Activated T-cell treated with anti-CD3 and anti-CD28 coated beads, Interleukin-2, amount 50 U/mL, for 72 hours (primary cell): ENCODE data around the gene TIRAP. TPM values are rescaled to one million over a fixed set of nuclear protein-coding genes. Genes with fewer than 3 reads are reported as not detected.

Experiments
- ATAC-seq, 2 donors: fragments of 150-1000 bp; cut with Tn5 transposase; replicated peaks in 1 of 2; 2 replicates each; pipeline ENCODE4 v1.10.0; 2021; ENCODE audit warnings: moderate library complexity in 2 of 2, mild to moderate bottlenecking in 1 of 2
- DNase-seq, 2 donors: peaks; one replicate each; pipeline ENCODE4 v3.0.0; 2021 to 2022; ENCODE audit warnings: mixed read lengths in 1 of 2
- H3K27ac Mint-ChIP-seq: one replicate; pipeline ENCODE4 v1.8.0; 2022; ENCODE audit warnings: mild to moderate bottlenecking, moderate library complexity, mixed read lengths
- H3K27me3 Mint-ChIP-seq: one replicate; pipeline ENCODE4 v1.8.0; 2022; ENCODE audit warnings: low read depth, mixed read lengths
- H3K36me3 Mint-ChIP-seq, 2 donors: one replicate each; pipeline ENCODE4 v1.8.0; 2022; ENCODE audit warnings: mixed read lengths in 2 of 2, mild to moderate bottlenecking in 1 of 2; ENCODE audit not compliant: insufficient read depth in 2 of 2
- H3K4me1 Mint-ChIP-seq: one replicate; pipeline ENCODE4 v1.8.0; 2022; ENCODE audit warnings: low read depth, mixed read lengths
- H3K4me3 Mint-ChIP-seq, 2 donors: one replicate each; pipeline ENCODE4 v1.8.0; 2022; ENCODE audit warnings: mild to moderate bottlenecking in 2 of 2, mixed read lengths in 2 of 2, moderate library complexity in 2 of 2
- H3K9me3 Mint-ChIP-seq, 2 donors: one replicate each; pipeline ENCODE4 v1.8.0; 2022; ENCODE audit warnings: mixed read lengths in 2 of 2
- total RNA-seq, 2 donors: library from RNA; stranded (reverse); gene quantifications; one replicate each; pipeline ENCODE4 v1.2.3, GENCODE V29; 2022

TIRAP gene
- total RNA-seq, 2 donors from 2014 or later: 14.0 to 15.2 TPM

DNA sequence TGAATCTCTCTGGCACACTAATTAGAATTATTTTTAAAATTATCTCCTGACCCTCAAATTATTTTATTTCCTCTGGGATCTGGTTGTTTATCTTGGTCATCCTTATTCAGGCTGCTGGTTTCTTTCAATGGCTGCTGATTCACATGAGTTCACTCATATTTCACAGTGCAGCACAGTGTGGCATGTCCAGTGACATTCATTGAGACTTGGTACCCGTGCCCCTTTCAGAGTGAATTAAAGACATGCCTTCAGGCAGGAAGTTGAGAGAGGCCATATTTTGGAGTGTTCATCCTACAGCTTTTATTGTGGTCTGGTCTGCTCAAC is 34.5 kb downstream of the TIRAP start:
- H3K27me3 Mint-ChIP-seq: no peaks in the 10 kb centered on the region
- DNase-seq: no peak
- H3K4me3 Mint-ChIP-seq: peak overlapping the region; percentile 71 to 76
- no peak for ATAC-seq
- H3K27ac Mint-ChIP-seq: peak overlapping the region; percentile 69
- H3K36me3 Mint-ChIP-seq: peaks cover 8 to 19% of the 10 kb centered on the region in 2 donors
- H3K4me1 Mint-ChIP-seq: peaks cover 29% of the 10 kb centered on the region
- no peaks in the 10 kb centered on the region for H3K9me3 Mint-ChIP-seq

- Mint-ChIP-seq H3K36me3 (peaks cover 8 to 19% of the 10 kb centered on the region in 2 donors), H3K4me1 (peaks cover 29% of the 10 kb centered on the region), H3K27ac (peak overlapping the region; percentile 69), H3K4me3 (peak overlapping the region; percentile 71 to 76), H3K27me3 (no peaks in the 10 kb centered on the region), H3K9me3 (no peaks in the 10 kb centered on the region)
- peak; percentile 73 to 76 for ATAC-seq
- DNase-seq: peak; percentile 31 to 34
Measured at GRCh38 chr11:126317756-126318573, 35.1 kb downstream of the TIRAP start.

GRCh38 chr11:126318574-126319373 is 35.9 kb downstream of the TIRAP start:
- H3K36me3 Mint-ChIP-seq: peaks cover 8 to 18% of the 10 kb centered on the region in 2 donors
- H3K9me3 Mint-ChIP-seq: no peaks in the 10 kb centered on the region
- H3K4me1 Mint-ChIP-seq: peaks cover 29% of the 10 kb centered on the region
- ATAC-seq (peak; percentile 85 to 86), DNase-seq (peak; percentile 36 to 43)
- H3K27ac Mint-ChIP-seq: peak overlapping the region; percentile 69
- H3K27me3 Mint-ChIP-seq: no peaks in the 10 kb centered on the region
- H3K4me3 Mint-ChIP-seq: peak overlapping the region; percentile 71 to 76

DNA sequence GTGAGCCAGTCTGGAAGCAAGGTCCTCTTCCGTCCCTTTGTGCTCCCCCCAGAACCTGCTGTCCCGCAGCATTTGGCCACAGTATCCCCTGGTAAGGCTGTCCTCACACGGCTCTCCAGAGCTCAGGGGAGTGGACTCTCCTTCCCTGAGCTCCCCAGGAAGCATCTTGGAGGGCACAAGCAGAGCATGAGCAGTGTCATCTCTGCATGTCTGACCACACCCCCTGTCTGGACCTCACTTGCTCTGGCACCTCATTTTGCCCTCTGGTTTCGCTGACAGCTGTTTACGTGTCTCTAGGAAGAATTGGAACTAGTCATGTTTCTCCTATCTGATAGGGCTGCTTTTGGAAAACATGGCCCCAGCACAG is 36.5 kb downstream of the TIRAP start:
- H3K4me1 Mint-ChIP-seq: peaks cover 29% of the 10 kb centered on the region
- H3K27me3 Mint-ChIP-seq: no peaks in the 10 kb centered on the region
- peaks cover 6 to 13% of the 10 kb centered on the region in 2 donors for H3K36me3 Mint-ChIP-seq
- ATAC-seq (no peak), DNase-seq (no peak)
- peak overlapping the region in 1 of 2 donors; percentile 8 for H3K4me3 Mint-ChIP-seq
- H3K9me3 Mint-ChIP-seq: no peaks in the 10 kb centered on the region
- no peak overlapping the region for H3K27ac Mint-ChIP-seq

- no peak for ATAC-seq
- Mint-ChIP-seq H3K27me3 (no peaks in the 10 kb centered on the region), H3K27ac (no peak overlapping the region), H3K4me1 (peaks cover 22% of the 10 kb centered on the region), H3K36me3 (no peaks in the 10 kb centered on the region), H3K4me3 (no peak overlapping the region), H3K9me3 (no peaks in the 10 kb centered on the region)
- no peak for DNase-seq
Measured at GRCh38 chr11:126322996-126323395, 40.1 kb downstream of the TIRAP start.

DNA sequence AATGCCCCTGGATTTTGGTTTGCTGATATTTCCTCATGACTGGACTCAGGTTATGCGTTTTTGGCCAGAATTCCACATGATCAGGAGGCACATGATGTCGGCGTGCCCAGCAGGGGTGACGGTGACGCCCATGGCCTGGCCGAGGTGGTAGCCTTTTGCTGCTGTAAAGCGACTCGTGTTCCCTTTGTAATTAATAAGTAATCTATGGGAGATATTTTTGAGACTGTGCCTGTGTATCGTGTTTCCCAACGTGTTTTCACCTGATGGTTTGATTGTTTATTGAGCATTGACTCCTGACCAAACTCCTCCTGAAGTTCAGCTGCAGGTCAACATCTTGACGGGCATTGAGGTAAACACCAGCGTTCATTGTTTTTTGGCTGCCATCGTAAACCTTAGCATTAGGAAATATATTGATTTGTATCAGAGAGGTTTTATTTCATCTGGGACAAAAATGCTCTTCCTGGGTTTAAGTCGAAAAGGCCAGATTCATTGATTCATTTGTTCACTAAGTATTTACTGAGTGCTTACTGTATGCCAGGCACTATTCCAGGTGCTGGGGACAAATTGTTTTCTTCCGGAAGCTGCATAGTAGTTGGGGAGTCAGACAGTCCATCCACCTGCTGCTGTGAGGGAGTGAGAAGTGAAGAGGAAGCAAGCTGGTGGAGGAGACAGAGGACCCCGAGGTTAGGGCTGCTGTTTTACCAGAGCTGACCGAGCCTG is 44.5 kb downstream of the TIRAP start:
- Mint-ChIP-seq H3K36me3 (no peaks in the 10 kb centered on the region), H3K9me3 (no peaks in the 10 kb centered on the region), H3K27ac (peak overlapping the region; percentile 75), H3K4me1 (peaks cover 23% of the 10 kb centered on the region), H3K27me3 (no peaks in the 10 kb centered on the region), H3K4me3 (no peak overlapping the region)
- no peak for ATAC-seq
- DNase-seq: no peak

DNA sequence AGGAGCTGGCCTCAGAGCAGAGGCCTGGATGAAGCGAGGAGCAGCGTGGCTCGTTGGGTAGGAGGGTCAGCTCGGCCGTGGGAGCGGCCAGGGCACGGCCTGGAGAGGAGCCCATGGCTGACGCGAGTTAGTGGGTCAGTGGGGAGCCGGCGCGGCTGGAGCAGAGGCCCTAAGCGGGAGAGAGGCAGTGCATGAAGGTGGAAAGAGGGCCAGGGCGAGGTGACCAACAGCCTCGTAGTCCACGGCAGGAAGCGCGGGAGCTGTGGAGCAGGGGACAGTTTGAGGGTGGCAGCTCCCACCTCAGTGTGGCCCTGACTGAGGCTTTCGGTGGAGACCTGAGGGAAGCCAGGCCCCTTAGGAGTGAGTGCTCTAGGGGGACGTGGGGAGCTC is 45.1 kb downstream of the TIRAP start:
- no peaks in the 10 kb centered on the region for H3K36me3 Mint-ChIP-seq
- no peak overlapping the region for H3K27ac Mint-ChIP-seq
- ATAC-seq (no peak), DNase-seq (no peak)
- peak overlapping the region in 1 of 2 donors; percentile 10 for H3K4me3 Mint-ChIP-seq
- H3K9me3 Mint-ChIP-seq: no peaks in the 10 kb centered on the region
- H3K27me3 Mint-ChIP-seq: no peaks in the 10 kb centered on the region
- peaks cover 29% of the 10 kb centered on the region for H3K4me1 Mint-ChIP-seq

- Mint-ChIP-seq H3K27ac (no peak overlapping the region), H3K4me1 (peaks cover 33% of the 10 kb centered on the region), H3K27me3 (no peaks in the 10 kb centered on the region), H3K36me3 (no peaks in the 10 kb centered on the region), H3K9me3 (no peaks in the 10 kb centered on the region), H3K4me3 (no peak overlapping the region)
- ATAC-seq (no peak), DNase-seq (no peak)
Measured at GRCh38 chr11:126328444-126328843, 45.6 kb downstream of the TIRAP start.

DNA sequence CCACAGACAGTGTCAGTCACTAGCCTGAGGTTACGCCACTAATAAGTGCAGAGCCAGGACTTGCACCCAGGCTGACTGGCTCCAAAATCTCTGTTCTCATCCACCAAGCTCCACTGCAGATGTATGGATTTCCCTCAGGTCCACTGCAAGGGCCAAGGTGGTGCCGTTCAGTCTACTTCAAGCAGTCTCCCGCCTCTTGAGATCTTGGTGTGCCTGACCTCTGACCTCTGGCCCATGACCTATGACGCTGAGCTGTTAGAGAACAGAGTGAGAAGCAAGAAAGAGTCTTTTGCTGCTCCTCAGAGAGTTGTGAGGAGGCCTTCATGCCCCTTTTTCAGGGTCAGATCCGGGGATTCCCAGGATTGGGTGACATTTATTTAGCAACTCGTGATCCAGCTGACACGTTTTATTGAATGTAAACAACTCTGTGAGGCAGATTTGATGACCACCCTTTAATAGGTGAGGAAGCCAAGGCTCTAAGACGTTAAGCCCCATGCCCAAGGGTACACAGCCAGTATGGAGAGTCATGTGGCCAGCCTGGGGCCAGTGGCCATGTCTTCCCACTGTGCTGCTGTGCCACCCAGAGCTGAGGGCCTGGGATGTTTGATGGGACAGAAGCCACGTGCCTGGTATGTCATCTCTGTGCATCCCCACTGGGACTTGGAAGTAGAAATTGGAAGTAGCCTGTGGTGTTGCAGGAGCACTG is 46.2 kb downstream of the TIRAP start:
- peak overlapping the region; percentile 64 for H3K27ac Mint-ChIP-seq
- ATAC-seq (no peak), DNase-seq (no peak)
- no peak overlapping the region for H3K4me3 Mint-ChIP-seq
- peaks cover 34% of the 10 kb centered on the region for H3K4me1 Mint-ChIP-seq
- H3K36me3 Mint-ChIP-seq: peaks cover 0 to 3% of the 10 kb centered on the region in 2 donors
- no peaks in the 10 kb centered on the region for H3K9me3 Mint-ChIP-seq
- H3K27me3 Mint-ChIP-seq: no peaks in the 10 kb centered on the region

- Mint-ChIP-seq H3K4me1 (peaks cover 34% of the 10 kb centered on the region), H3K36me3 (peaks cover under 1 to 3% of the 10 kb centered on the region in 2 donors), H3K27me3 (no peaks in the 10 kb centered on the region), H3K27ac (peak overlapping the region; percentile 64), H3K4me3 (peak overlapping the region in 1 of 2 donors; percentile 69), H3K9me3 (no peaks in the 10 kb centered on the region)
- DNase-seq (peak; percentile 35 to 53), ATAC-seq (peak; percentile 68 to 73)
Measured at GRCh38 chr11:126329644-126330211, 46.8 kb downstream of the TIRAP start.

DNA sequence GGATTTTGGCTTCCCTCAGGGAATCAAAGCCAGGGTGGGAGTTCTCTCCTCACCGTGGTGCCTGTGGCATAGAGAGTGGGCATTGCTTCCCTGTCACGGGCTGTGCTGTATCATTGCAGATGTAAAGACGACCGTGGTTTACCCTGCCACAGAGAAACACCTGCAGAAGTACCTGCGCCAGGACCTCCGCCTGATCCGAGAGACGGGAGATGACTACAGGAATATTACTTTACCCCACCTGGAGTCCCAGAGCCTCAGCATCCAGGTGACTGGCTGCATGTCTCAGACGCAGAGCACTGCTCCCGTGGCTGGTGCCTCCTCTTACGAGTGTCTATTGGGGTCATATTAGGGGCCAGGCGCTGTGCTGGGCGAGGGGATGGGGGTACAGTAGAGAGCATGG is 48.4 kb downstream of the TIRAP start:
- Mint-ChIP-seq H3K27ac (no peak overlapping the region), H3K27me3 (no peaks in the 10 kb centered on the region), H3K4me1 (peaks cover 42% of the 10 kb centered on the region), H3K36me3 (peaks cover 4 to 6% of the 10 kb centered on the region in 2 donors), H3K4me3 (no peak overlapping the region), H3K9me3 (no peaks in the 10 kb centered on the region)
- no peak for DNase-seq
- no peak for ATAC-seq

- DNase-seq (peak; percentile 23 to 45), ATAC-seq (peak; percentile 86 to 92)
- Mint-ChIP-seq H3K4me3 (no peak overlapping the region), H3K27ac (no peak overlapping the region), H3K36me3 (peaks cover 4 to 6% of the 10 kb centered on the region in 2 donors), H3K9me3 (no peaks in the 10 kb centered on the region), H3K27me3 (no peaks in the 10 kb centered on the region), H3K4me1 (peaks cover 44% of the 10 kb centered on the region)
Measured at GRCh38 chr11:126332221-126332711, 49.4 kb downstream of the TIRAP start.
